Prostate gland (tissue), 2 donors: Measurements from ENCODE around the gene PHETA1.
"Not testable (repeated sequence)": the region's sequence is repeated elsewhere in the genome, so short reads cannot be mapped to it uniquely, and the experiment has no call there.

ENCODE experiments used
- POLR2AphosphoS5 ChIP-seq: sonication (generic); formaldehyde crosslinking; IDR thresholded peaks from one replicate; pipeline ENCODE4 v1.6.1; 2017; ENCODE audit warnings: antibody characterized with exemption
- TF ChIP-seq, protein P1 (sequence below), 4 experiments: fragments of 200-600 bp in 2 of 4; fragments of 450-650 bp in 2 of 4; sonication (generic) in 2 of 4; IDR thresholded peaks; 1 replicate in 3 of 4; 2 replicates in 1 of 4; pipeline ENCODE4 v1.5.1; 2016 to 2019; ENCODE audit warnings: antibody characterized with exemption in 4 of 4, mild to moderate bottlenecking in 2 of 4, moderate library complexity in 2 of 4

DNA sequence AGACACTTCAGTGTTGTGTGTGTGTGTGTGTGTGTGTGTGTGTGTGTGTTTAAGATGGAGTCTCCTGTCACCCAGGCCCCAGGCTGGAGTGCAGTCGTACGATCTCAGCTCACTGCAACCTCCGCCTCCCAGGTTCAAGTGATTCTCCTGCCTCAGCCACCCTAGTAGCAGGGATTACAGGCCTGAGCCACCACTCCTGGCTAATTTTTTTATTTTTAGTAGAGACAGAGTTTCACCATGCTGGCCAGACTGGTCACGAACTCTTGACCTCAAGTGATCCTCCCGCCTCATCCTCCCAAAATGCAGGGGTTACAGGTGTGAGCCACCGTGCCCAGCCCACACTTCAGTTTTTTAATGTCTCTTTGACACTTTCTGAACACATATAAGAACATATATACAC lies 32.5 kb downstream of the PHETA1 start:
- TF ChIP-seq, protein P1, sequence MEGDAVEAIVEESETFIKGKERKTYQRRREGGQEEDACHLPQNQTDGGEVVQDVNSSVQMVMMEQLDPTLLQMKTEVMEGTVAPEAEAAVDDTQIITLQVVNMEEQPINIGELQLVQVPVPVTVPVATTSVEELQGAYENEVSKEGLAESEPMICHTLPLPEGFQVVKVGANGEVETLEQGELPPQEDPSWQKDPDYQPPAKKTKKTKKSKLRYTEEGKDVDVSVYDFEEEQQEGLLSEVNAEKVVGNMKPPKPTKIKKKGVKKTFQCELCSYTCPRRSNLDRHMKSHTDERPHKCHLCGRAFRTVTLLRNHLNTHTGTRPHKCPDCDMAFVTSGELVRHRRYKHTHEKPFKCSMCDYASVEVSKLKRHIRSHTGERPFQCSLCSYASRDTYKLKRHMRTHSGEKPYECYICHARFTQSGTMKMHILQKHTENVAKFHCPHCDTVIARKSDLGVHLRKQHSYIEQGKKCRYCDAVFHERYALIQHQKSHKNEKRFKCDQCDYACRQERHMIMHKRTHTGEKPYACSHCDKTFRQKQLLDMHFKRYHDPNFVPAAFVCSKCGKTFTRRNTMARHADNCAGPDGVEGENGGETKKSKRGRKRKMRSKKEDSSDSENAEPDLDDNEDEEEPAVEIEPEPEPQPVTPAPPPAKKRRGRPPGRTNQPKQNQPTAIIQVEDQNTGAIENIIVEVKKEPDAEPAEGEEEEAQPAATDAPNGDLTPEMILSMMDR (IDR thresholded peaks at IDR 0.05), result not testable (repeated sequence)
- TF ChIP-seq POLR2AphosphoS5, result not testable (repeated sequence)
